GM19372 (cell line): Measurements from ENCODE around the gene PRRC2B.
"Not testable (repeated sequence)": the region's sequence is repeated elsewhere in the genome, so short reads cannot be mapped to it uniquely, and the experiment has no call there.

Experiments
- ATAC-seq: cut with Tn5 transposase; IDR thresholded peaks from one replicate; pipeline ENCODE4 v1.9.1; 2021; ENCODE audit warnings: mild to moderate bottlenecking, low read depth, moderate library complexity; ENCODE audit not compliant: unreplicated experiment

The PRRC2B gene

DNA sequence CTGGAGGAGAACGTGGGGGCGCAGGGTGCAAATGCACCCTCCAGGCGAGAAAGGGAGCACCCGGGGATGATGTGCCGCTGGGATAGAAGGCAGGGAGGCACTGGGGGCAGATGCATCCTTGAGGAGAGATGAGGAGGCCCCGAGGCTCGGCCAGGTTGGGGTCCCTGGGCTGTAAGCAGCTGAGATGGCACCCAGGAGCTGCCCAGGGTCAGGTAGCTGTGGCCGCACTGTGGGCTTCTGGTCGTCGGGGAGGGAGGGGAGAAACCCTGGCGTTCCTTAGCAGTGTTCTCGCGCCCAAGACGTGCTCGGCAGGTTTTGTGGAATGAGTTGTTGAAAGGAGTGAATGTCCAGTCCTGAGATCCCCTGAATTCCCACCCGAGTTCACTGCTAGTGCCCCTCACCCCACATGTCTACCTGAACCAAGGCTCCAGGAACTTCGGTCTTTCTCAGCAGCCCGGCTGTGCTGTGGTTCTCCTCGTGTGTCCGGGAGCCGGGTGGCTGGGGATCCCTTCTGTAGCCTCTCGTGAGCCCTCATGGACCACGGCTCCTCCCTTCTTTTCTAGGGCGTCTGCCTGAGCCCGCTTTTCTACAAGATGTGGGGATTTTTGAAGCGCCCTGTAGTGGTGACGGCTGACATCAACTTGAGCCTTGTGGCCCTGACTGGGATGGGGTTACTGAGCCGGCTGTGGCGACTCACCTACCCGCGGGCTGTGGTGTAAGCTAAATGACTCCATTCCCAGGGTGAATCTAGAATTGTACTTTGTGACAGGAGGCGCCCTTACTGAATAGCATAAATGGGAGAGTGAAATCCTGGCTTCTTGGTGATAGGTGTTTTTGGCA is 110.0 kb downstream of the PRRC2B start:
- ATAC-seq, result no peak

DNA sequence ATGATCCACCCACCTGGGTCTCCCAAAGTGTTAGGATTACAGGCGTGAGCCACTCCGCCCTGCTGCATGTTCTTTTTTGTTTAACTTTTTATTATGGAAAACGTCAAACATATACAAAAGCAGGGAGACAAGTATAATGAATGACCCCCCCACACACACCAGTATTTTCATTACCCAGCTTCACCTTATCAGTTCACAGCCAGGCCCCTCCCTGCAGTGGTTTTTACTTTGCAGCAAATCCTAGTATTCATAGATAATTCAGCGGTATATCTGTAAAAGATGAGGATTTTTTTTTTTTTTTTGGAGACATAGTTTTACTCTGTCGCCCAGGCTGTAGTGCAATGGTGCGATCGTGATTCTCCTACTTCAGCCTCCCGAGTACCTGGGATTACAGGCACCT is 111.1 kb downstream of the PRRC2B start:
- no peak for ATAC-seq

GRCh38 chr9:131511416-131511815 is 117.5 kb downstream of the PRRC2B start:
- no peak for ATAC-seq

- no peak for ATAC-seq
Measured at GRCh38 chr9:131511880-131512279, 118.0 kb downstream of the PRRC2B start.

DNA sequence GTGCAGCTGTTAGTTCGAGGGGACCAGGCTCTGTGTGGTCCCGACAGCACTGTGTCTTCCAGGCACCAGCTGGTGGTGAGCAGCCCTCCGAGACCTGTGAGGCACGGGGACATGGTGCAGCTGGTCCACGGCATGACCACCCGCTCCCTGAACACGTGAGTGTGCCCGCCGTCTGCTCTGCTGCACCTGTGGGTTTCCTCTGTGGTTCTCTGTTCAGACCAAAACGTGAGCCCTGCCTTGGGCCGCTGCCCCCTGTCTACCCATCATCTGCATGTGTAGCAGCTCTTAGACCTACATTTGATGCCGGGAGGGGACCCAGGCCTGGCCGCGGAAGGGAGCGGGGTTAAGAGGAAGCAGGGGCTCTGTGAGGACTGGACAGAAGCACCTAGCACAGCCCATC is 119.3 kb downstream of the PRRC2B start:
- ATAC-seq, result no peak

DNA sequence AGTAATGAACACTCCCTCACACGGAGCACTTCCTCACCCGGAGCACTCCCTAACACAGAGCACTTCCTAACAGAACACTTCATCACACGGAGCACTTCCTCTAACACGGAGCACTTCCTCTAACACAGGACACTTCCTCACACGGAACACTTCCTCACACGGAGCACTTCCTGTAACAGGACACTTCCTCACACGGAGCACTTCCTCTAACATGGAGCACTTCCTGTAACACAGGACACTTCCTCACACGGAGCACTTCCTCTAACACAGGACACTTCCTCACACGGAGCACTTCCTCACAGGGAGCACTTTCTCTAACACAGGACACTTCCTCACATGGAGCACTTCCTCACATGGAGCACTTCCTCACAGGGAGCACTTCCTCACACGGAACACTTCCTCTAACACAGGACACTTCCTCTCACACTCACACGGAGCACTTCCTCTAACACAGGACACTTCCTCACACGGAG is 121.7 kb downstream of the PRRC2B start:
- ATAC-seq, result not testable (repeated sequence)

DNA sequence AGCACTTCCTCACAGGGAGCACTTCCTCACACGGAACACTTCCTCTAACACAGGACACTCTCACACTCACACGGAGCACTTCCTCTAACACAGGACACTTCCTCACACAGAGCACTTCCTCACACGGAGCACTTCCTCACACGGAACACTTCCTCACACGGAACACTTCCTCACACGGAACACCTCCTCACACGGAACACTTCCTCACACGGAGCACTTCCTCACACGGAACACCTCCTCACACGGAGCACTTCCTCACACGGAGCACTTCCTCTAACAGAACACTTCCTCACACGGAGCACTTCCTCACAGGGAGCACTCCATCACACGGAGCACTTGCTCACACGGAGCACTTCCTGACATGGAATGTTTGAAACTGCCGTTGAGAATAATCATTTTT is 122.2 kb downstream of the PRRC2B start:
- no peak for ATAC-seq

DNA sequence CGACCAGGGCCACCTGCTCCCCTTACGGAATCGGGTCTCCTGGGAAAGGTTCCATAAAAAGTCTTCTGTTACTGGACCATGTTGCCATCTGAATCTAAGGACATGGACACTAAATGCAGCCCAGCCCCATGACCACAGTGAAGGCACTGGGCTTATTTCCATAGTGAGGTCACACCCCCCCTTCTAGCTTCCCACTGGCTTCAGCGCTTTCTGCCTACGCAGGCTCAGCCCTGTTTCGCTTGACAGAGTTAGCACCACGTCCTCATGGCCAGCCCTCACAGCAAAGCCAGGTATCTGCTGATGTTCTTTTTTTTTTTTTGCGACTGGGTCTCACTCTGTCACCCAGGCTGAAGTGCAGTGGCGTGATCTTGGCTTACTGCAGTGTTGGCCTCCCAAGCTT is 123.0 kb downstream of the PRRC2B start:
- ATAC-seq, result no peak

- ATAC-seq, result no peak
Measured at GRCh38 chr9:131517761-131518190, 123.9 kb downstream of the PRRC2B start.

- ATAC-seq, result no peak
Measured at GRCh38 chr9:131518553-131518952, 124.7 kb downstream of the PRRC2B start.

- no peak for ATAC-seq
Measured at GRCh38 chr9:131520503-131520902, 126.6 kb downstream of the PRRC2B start.

DNA sequence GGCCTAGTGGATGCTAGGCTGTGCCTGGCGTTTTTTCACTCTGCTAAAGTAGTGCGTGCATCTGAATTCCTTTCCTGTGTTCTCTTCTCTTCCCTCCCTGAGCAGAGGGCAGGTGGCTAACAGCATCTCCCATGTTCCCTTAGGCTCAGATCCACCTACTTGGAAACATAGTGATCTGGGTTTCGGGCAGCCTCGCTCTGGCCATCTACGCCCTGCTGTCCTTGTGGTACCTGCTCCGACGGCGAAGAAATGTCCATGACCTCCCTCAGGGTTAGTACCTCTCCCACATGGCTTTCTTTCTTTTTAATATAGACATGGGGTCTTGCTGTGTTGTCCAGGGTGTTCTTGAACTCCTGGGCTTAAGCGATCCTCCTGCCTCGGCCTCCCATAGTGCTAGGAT is 127.3 kb downstream of the PRRC2B start:
- no peak for ATAC-seq

GRCh38 chr9:131521822-131522221 is 127.9 kb downstream of the PRRC2B start:
- ATAC-seq, result no peak

DNA sequence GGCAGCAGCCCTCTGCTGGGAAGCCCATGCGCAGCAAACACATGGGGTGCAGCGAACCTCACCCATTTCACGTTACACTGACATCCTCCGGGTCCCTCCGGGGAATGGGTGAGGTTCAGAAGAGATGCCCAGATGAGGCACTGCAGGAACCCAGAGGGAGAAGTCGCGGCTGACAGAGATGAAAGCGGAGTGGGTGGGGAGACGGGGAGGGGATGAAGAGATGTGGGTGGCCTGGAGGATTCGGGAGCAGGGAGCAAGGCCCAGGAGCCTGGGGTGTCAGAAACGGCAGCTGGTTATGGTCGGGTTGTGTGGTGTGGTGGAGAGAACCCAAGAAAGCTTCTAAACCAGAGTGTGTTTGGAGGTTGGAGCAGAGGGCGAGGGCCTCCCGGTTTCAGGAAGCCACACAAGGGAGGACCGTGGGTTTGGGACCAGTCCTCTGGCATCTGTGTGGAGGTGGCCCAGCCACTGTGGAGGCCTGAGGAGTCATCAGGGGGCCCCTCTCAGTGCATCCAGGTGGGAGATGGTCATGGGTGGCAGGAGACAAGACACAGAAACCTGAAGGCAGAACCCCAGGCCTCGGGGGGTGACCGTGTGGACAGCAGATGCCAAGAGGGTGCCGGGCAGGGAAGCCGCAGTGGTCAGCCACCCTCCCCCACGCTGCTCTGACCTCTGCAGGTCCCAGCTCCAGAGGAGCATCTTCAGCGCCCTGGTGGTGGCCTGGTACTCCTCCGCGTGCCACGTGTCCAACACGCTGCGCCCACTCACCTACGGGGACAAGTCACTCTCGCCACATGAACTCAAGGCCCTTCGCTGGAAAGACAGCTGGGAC is 128.6 kb downstream of the PRRC2B start:
- no peak for ATAC-seq

DNA sequence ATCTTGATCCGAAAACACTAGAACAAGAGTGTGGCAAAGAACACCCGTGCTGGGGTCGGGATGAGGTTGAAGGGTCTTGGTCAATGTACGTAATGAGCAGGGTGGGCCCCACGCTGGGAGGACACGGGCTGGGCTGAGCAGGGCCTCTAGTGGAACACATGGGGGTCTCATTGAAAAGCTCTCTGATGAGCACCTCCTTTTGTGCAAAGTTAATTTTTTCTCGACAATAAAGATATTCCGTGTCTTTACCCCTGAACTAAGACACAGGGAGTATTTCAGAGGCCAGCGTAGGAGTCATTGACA is 129.2 kb downstream of the PRRC2B start:
- no peak for ATAC-seq

- ATAC-seq, result no peak
Measured at GRCh38 chr9:131523451-131524435, 129.9 kb downstream of the PRRC2B start.

GRCh38 chr9:131524665-131525315 is 130.9 kb downstream of the PRRC2B start:
- no peak for ATAC-seq

DNA sequence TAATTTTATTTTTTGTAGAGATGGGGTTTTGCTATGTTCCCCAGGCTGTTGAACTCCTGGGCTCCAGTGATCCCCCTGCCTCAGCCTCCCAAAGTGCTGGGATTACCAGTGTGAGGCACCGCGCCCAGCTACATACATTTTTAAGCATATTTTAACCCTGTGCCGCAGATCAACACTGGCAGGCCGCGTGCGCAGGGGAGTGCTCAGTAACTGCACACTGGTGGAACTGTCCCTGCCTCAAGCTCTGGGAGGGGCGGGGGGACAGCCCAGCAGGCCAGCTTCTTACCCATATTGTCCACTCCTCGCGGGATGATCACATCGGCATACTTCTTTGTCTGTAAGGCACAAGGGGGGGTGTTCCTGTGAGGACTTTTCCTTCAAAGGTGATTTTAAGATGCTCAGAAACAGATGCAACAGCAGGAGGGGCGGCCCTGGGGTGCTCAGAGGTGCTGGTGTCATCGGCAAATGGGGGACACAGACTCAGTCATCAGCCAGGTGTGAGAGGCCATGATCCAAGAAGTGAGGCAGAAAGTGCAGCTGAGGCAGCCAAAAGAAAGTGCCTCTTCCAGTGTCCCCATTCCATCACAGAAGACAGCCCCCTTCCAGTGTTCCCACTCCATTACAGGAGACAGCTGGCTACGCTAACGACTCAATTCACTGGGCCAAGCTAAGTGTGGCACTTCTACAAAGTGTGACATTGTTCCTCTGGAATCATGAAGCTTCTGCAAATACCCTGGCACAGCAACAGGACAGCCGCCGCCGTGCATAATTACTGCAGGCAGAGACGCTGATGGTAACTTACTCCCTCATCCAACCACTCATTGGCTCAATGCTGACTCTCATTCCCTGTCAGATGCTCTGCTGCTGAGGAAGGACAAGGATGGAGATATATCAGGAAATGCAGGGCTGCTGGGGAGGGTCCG is 132.0 kb downstream of the PRRC2B start:
- no peak for ATAC-seq

DNA sequence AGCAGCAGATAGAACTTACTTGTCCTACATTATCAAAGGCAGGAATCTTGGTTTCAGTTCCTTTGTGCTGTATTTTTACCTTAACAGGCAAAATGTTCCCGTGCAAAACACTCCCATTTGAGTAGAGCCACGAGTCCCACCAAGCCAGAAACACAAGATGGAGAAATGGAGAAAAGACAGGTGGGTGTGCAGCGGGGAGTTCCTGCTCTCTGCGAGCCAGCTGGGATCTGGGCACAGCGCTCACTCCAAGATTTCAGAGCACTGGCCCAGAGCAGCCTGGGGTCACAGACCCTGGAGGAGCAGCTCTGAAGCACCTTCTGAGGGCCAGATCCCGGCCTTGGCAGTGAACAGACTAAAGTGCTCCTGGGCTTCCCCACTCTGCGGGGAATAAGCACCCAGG is 134.3 kb downstream of the PRRC2B start:
- ATAC-seq, result no peak
